Measurements from ENCODE around the gene SBF1.

DNA sequence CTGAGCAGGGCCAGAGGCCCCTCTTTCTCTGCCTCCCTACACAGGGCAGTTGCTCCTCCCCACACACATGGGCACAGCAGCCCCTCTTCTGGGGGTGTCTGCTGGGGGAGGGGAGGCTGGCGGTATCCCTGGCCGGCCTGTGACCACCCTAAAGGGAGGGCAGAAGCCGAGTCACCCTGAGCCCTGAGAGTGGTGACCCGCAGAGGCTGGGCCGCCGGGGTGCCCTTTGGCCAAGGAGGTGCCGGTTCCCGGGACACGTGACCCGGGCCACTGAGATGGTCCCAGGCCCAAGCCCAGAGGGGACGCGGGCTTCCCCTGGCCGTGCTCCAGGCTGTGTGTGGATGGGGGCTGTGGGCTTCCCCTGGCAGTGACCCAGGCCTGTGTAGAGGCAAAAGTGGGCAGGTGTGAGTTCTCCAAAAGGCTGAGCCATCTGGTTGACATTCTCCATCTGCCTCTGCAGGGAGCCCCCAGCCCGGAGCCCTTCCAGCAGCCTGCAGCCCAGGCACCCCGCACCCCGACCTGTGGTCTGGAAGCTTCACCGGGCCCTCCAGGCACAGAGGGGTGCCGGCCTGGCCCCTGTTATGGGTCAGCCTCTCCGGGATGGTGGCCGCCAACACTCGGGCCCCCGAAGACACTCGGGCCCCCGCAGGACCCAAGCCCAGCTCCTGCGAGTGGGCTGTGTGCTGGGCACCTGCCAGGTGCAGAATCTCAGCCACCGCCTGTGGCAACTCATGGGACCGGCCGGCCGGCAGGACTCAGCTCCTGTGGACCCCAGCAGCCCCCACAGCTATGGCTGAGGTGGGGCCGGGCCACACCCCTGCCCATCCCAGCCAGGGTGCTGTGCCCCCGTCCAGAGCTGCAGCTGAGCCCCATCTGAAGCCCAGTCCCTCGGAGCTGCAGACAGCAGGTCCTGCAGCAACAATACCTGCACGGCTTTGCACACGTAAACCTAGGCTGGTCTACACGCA is 7.6 kb upstream of the SBF1 start:
- TF ChIP-seq, protein P1, sequence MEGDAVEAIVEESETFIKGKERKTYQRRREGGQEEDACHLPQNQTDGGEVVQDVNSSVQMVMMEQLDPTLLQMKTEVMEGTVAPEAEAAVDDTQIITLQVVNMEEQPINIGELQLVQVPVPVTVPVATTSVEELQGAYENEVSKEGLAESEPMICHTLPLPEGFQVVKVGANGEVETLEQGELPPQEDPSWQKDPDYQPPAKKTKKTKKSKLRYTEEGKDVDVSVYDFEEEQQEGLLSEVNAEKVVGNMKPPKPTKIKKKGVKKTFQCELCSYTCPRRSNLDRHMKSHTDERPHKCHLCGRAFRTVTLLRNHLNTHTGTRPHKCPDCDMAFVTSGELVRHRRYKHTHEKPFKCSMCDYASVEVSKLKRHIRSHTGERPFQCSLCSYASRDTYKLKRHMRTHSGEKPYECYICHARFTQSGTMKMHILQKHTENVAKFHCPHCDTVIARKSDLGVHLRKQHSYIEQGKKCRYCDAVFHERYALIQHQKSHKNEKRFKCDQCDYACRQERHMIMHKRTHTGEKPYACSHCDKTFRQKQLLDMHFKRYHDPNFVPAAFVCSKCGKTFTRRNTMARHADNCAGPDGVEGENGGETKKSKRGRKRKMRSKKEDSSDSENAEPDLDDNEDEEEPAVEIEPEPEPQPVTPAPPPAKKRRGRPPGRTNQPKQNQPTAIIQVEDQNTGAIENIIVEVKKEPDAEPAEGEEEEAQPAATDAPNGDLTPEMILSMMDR (IDR thresholded peaks at IDR 0.05), result no peak
- TF ChIP-seq POLR2AphosphoS5 (IDR thresholded peaks at IDR 0.05), result no peak
